Measurements from ENCODE around the gene SERPINA5.
"Not testable (repeated sequence)": the region's sequence is repeated elsewhere in the genome, so short reads cannot be mapped to it uniquely, and the experiment has no call there.

The SERPINA5 gene

DNA sequence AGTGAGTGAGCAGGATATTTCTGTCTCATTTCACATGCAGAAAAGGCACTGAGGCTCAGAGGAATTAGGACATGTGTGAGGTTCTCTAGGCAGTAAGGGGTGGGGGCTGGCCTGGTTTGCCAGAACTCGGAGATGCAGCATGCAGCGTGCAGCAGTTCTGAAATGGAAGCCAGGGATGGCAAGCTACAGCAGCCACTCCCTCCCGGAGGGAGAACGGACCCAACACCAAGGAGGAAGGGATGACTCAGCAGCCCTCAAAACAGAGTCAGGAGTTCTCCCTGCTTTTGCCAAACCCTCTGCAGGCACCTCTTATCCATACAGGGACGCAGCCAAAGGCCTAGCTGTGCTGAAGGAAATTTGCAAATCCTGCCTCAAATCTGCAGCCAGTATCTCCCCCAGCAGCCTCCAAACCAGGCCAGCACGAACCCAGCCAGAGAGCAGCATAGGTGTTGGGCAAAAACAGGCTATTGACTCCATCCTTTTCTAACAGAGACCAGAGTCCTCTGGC, 20.7 kb downstream of the SERPINA5 start:
- peak; percentile 92 for DNase-seq (ENCODE audit: low spot score)

DNA sequence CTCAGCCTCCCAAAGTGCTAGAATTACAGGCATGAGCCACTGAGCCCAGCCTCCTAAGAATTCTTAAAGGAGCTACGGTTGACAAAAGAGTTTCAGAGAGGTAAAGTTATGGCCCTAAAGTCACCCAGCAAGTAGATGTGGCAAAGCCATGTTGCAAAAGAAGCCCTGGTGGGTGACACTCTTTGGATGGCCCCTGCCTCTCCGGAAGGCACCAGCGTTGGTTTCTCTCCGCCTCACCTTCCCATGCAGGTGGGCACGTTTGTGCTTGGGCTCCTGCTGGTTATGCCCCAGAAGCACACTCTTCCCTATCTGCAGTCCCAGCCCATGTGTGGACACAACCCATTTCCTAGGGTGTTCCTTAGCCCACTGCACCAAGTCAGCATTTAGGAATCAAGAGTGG, 21.5 kb downstream of the SERPINA5 start:
- no peak for DNase-seq (ENCODE audit: low spot score)

DNA sequence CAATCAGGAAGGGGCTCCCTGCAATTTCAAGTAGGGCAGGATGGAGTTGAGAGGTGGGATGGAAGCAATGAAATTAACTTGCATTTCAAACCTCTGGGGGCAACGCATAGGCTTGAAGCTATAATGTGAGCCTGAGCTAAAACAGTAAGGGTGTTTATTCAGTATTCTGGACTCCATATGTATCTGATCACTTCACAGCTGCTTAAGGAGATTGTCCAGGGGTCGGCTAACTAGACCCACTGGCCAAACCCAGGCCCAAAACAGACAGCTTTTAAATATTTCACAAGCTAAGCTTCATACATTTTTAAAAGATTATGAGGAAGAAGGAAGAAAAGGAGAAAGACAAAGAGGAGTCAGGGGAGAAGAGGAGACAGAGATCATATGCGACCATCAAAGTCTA, 24.1 kb downstream of the SERPINA5 start:
- no peak for DNase-seq (ENCODE audit: low spot score)

DNA sequence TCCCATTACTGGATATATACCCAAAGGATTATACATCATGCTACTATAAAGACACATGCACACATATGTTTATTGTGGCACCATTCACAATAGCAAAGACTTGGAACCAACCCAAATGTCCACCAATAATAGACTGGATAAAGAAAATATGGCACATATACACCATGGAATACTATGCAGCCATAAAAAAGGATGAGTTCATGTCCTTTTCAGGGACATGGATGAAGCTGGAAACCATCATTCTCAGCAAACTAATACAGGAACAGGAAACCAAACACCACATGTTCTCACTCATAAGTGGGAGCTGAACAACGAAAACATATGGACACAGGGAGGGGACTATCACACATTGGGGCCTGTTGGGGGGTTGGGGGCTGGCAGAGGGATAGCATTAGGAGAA, 27.7 kb downstream of the SERPINA5 start:
- DNase-seq (ENCODE audit: low spot score): not testable (repeated sequence)

DNA sequence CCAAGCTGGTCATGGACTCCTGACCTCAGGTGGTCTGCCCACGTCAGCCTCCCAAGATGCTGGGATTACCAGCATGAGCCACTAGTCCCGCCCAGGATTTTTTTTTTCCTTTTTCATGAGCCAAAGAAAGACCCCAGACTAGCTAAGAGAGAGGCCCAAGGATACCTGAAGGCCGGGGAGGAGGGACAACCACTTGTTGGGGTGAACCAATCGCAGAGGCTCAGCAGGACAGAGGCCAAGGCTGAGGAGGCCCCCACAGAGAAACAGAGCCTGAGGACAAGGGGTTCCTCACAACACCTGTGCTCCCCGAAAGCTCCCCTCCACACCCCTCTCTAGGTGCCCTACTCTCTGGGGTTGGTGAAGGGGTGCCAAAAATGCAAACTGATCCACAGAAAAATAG, 30.0 kb downstream of the SERPINA5 start:
- no peak for DNase-seq (ENCODE audit: low spot score)

DNA sequence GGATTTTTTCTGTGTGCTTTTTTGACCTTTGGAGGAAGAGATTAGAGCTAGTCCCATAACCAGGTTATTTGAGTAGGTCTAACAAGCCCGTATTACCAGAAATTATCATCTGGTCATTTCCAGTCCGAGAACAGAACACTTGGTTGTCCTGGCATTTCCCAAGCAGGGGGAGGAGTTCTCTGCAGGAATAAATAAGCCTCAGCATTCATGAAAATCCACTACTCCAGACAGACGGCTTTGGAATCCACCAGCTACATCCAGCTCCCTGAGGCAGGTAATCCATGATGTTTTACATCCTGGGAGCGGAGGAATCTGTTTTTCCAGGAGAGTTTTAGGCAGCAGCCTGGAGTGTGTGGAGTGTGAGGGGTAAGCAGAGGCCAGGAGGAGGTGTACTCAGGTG, 30.9 kb downstream of the SERPINA5 start, which contains the start of gene SERPINA3:
TSS of gene SERPINA3 (plus strand) at position 218 of the 400 bp plus-strand sequence. CDS start 2,051 bp downstream, outside the sequence.
- DNase-seq (ENCODE audit: low spot score): peak; percentile 17

DNA sequence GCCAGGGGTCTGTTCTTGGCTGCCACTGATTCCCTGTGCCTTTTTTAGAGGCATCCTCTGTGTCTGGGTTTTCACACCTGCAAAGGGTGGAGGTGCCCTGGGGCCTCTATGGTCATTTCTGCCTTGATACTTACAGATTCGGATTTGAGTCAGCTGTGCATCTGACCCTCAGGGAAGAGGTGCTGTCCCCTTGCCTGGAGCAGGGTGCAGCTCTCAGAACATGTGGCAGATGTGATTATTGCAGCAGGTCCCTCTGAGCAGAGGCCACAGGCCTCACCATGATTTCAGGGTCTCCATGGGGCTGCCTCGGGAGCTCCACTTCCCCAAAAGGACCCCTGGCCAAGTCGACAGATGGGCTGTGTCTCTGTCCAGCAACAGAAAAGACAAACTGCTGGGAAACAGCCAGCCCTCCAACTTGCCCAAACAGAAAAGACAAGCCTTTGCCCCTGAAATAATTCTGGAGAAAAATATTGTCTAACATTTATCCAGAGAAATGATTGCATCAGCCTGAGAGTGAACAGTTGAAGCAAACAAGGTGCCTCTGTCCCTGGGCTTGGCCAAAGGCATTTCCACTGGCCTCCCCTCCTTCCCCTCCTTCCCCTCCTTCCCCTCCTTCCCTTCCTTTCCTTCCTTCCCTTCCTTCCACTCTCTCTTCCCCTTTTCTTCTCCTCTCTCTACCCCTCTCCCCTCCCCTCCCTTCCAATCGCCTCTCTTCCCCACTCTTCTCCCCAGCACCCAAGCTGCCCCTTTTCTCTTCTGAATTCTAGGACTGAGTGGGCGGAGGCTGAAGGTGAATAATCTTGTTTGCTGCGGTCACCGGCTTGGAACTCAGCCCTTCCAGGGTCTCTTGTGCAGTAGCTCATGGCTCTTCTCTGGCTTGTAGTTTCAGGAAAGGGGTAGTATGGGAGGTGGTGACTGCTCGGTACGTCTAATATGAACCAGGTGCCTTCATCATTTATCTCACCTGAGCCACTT, 31.6 kb downstream of the SERPINA5 start:
- DNase-seq (ENCODE audit: low spot score): no peak

DNA sequence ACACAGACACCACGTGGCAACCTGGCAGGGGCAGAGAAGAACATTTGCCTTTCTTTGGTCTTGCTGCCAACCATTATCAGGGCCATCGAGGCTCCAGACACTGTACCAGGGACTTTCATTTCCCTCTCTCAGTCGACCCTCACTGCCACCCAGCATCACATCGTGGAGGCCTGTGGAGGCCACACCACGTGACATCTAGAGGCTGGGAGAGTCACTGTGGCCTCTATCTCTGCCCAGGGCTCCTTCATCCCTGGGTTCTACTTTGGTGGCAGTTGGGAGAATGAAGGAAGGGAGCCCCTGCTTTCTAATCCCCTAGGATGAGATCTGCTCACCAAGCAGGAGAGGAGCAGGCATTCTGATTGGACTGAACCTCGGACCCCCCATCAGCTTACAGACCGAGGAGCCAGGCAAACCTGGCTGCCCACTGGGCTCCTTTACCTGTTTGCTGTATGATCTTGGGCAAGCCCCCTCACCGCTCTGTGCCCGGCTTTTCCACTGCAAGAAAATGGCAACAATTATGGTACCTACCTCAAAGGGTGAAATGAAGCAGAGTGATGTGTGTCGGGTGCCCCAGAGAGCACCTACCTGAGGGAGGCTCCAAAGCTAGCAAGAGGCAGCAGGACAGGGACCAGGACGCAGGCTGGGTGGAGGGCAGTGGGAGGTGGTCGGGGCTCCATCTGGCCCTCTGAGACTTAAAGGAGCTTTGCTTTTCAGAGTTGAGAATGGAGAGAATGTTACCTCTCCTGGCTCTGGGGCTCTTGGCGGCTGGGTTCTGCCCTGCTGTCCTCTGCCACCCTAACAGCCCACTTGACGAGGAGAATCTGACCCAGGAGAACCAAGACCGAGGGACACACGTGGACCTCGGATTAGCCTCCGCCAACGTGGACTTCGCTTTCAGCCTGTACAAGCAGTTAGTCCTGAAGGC, 32.8 kb downstream of the SERPINA5 start:
- no peak for DNase-seq (ENCODE audit: low spot score)

DNA sequence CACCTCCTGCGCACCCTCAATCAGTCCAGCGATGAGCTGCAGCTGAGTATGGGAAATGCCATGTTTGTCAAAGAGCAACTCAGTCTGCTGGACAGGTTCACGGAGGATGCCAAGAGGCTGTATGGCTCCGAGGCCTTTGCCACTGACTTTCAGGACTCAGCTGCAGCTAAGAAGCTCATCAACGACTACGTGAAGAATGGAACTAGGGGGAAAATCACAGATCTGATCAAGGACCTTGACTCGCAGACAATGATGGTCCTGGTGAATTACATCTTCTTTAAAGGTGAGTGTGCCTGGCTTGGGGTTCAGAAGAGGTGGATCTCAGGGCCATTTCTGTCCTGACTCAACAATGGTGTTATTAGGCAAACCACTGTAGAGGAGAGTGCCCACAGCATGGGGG, 33.6 kb downstream of the SERPINA5 start:
- DNase-seq (ENCODE audit: low spot score): no peak

DNA sequence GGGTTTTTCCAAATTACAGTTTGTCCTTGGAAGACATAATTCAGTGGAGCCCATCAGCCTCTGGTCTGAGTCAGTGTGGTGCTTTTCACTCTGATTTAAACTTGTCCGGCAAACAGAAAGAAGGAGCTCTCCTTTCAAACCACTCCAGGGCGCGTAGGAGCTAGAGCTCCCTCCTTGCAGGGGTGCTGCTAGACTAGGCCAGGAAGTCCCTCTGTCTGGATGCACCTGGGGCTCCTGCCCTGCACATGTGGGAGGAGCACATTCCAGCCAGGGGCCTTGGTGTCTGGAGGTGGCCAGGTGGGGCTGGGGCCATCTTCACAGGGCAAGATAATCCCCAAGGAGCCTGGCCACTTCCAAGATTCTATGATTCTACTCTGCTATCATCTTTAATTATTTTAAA, 34.0 kb downstream of the SERPINA5 start:
- DNase-seq (ENCODE audit: low spot score): no peak

DNA sequence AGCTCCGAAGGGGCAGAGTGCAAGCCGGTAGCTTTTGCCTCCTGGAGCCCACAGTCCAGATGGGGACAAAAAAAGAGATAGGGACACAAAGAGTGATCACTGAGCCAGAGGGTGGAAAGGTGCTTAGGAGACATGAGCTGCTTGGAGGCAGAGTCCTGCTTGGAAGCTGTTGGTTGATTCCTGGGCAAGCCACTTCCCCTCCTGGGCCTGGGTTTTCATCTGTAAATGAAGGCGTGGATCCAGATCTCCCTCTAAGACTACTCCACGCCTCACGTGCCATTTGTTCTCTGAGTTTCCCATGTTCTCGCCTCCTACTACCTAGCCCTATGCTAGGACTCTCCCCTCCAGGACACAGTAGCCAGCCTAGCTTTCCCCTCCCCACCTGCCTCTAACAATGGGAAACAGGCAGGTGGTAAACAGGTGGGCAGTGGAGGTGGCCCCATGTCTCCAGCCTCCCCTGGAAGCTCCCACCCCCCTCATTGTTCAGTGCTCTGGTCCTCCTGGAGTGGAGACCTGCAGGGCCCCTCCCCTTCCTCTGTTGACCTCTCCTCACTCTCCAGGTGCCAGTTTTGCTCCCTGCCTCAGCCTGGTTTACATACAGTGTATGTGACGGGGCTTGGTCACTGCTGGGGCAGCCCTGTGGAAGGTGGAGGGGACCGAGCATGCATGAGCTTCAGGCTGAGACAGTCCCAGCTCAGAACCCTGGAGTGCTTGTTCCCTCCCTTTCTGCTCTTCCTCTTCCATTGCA, 34.8 kb downstream of the SERPINA5 start:
- DNase-seq (ENCODE audit: low spot score): no peak

DNA sequence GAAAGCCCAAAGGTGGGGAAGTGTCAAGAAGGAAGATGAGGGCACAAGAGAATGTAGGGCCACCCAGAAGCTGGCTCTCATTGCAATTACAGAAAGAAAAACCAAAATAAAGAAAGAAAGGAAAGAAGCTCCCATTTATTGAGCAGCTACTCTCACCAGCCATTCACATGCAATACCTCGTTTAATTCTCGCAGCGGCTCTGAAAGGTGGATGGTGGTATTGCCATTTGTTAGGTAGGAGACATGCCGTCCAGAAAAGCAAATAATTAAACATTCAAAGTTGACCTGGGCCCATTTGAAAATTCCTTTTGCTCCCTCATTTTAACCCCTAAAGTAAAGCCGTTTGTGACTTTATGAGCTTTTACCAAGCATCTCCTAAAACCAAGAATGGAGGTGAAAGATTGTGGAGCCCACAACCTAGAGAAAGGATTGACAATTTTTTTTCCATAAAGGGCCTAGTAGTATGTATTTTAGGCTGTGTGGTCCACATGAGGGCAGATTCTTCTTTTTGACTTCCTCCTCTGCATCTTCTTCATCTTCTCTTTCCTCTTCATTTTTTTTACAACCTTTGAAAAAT, 36.2 kb downstream of the SERPINA5 start:
- DNase-seq (ENCODE audit: low spot score): no peak

DNA sequence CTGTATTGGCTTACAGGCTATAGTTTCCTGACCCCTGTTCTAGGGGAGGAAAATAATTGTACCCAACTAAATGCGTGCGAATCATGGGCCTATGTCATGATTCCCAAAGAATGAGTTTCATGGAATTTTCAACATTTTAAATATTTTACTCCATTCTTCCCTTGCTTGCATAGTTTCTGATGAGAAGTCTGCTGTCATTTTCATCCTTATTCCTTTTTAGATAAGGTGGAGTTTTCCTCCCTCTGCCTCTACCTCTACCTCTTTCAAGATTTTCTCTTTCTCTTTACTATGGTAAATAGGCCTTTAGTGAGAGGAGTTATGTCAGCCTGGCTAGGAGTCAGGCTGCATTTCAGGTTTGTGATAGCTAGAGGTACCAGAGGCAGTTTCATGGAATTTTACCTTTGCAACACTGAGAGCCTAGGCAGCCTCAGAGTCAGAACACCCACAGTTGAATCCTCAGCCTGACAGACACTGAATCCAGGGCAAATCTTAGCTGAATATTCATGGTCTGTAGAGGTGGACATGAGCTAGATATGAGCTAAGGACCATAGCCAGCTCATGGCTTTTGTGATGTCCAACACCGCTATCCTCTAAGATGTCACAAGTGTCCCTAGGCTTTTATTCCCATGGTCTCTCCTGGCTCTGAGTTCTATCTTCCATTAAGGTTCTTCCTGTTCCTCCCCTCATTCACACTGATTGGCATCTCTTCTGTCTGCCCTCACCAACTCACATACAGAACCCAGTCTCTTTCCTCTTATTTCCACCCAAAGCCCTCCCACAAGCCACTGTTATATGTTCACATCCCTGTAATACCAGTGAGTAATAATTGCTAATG, 37.0 kb downstream of the SERPINA5 start:
- no peak for DNase-seq (ENCODE audit: low spot score)

DNA sequence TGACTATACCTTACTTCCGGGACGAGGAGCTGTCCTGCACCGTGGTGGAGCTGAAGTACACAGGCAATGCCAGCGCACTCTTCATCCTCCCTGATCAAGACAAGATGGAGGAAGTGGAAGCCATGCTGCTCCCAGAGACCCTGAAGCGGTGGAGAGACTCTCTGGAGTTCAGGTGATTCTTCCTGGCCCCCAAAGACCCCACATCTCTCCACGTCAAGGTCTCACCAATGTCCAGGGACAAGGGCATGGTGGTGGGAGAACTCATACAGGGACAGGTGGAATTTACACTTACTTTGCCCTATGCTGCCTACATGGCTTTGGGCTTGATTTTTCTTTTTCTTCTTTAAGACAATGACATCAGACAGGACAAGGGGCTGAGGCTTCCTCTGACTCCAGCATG, 38.1 kb downstream of the SERPINA5 start:
- no peak for DNase-seq (ENCODE audit: low spot score)

DNA sequence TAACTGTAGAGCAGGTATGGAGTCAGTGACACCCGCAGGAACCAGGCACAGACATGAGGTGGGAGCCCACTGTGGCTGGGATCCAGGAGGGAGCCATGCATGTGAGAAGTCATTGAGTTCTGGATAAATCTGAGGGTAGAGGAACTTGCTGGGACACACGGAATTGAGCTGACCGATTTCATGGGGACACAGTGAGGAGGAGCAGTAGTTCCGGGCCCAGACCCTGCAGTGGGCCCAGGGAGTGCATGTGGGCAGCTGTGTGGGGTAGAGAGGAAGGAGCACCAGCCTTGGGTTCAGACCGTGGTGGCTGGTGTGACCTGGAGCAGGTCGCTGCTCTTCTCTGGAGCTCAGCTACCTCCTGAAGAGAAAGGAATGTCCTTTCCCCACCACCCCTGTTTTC, 39.4 kb downstream of the SERPINA5 start:
- DNase-seq (ENCODE audit: low spot score): no peak

DNA sequence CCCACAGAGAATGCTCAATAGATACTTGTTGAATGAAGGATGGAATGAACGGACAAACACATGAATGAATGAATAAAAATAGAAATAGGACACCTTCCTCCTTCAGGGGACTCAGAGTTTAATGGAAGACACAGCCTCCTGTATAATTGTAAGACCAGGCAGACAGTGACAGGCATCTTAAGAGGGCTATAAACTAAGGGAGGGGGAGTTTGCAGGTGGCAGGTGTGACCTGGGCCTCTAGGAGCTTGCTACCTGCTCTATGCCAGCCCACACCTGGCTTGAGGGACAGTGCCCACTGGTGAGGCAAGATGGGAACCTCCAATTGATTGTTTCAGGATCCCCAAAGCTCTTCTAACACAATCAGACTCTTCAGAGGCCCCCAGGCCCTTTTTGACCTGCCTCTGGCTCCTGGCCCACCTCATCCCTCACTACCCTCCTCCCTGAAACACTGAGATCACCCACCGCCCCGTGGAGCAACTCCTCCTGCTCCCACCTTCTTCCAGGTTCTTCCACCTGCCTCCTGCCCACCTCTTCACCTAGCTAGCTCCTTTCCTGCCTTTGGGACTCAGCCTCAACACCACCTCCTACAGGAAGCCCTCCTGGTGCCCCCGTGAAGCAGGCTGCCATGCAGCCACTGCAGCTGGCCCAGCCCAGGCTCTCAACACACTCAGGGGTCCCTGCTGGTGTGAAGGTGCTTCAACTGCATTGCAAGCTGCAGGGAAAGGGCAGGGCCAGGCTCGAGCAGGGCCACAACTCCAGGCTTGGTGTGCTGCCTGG, 40.3 kb downstream of the SERPINA5 start:
- no peak for DNase-seq (ENCODE audit: low spot score)

DNA sequence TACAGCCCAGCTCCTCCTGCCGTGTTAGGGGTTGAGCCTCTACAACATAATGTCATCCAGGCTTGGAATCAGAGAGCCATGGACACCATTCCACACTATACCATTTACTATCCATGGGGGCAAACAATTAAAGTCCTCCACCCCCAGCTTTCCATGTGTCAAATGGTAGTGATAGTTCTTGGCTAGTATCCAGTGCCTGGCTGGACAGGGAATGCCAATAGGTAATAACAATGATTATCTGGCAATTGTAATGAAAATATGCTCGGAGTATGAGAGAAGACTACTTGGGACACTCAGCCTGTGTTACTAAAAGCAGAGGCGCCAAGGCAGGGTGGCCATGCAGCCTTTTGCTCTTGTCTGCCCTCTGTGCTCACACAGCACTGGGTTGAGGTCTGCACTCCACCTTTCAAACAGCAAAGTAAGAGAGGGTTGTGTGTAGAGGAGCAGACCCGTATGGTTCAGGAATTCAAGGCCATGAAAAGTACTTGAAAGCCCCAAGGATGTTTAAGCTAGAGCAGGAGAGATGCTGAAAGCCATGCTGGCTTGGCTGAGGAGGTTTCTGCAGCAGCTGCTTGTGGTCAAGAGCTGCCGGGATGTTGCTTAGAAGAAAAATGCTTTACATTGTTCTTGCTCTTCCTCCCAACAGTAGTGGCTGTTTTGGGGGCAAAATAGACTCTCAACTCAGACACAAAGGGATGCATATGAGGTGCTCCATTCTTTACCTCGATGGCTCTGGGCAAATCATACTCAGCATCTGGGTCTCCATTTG, 41.6 kb downstream of the SERPINA5 start:
- no peak for DNase-seq (ENCODE audit: low spot score)

DNA sequence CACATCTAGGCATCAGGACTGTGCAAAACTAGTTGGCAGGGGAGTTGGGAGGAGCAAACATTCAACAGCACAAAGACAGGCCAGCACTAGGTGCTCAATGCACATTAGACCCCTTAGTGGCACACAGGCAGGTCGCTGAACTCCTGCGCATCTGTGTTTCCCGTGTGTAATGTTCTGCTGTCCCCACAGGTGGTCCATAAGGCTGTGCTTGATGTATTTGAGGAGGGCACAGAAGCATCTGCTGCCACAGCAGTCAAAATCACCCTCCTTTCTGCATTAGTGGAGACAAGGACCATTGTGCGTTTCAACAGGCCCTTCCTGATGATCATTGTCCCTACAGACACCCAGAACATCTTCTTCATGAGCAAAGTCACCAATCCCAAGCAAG, 42.2 kb downstream of the SERPINA5 start:
- DNase-seq (ENCODE audit: low spot score): no peak
